Smooth muscle cell (in vitro differentiated cells): ENCODE measurements around the gene RADX. TPM values are rescaled to one million over a fixed set of nuclear protein-coding genes. Genes with fewer than 3 reads are reported as not detected.

Experiments
- DNase-seq: peaks from one replicate; lab custom pipeline; 2025; ENCODE audit not compliant: unreplicated experiment; lab: John Stamatoyannopoulos, UW
- H2AFZ ChIP-seq: fragments of 200-600 bp; sonication (generic); 2 replicates; pipeline ENCODE4 v1.6.0; 2016; ENCODE audit warnings: antibody characterized with exemption, low read depth, mild to moderate bottlenecking
- H3F3A ChIP-seq: fragments of 200-600 bp; sonication (generic); 2 replicates; pipeline ENCODE4 v1.6.0; 2017; ENCODE audit warnings: antibody characterized with exemption, low read depth
- H3K27ac ChIP-seq: fragments of 200-600 bp; sonication (generic); 2 replicates; pipeline ENCODE4 v1.5.1; 2016; ENCODE audit warnings: low read depth, mild to moderate bottlenecking
- H3K27me3 ChIP-seq: fragments of 200-600 bp; sonication (generic); 2 replicates; pipeline ENCODE4 v1.6.1; 2016; ENCODE audit warnings: low read depth, mild to moderate bottlenecking
- H3K36me3 ChIP-seq: fragments of 200-600 bp; sonication (generic); 2 replicates; pipeline ENCODE4 v1.5.1; 2016; ENCODE audit warnings: low read depth
- H3K4me1 ChIP-seq: fragments of 200-600 bp; sonication (generic); 2 replicates; pipeline ENCODE4 v1.5.1; 2016; ENCODE audit warnings: low read depth
- H3K4me2 ChIP-seq: fragments of 200-600 bp; sonication (generic); 2 replicates; pipeline ENCODE4 v1.6.0; 2016; ENCODE audit warnings: mild to moderate bottlenecking
- H3K4me3 ChIP-seq: fragments of 200-600 bp; sonication (generic); 2 replicates; pipeline ENCODE4 v1.5.1; 2016; ENCODE audit warnings: mild to moderate bottlenecking
- H3K79me2 ChIP-seq: fragments of 200-600 bp; sonication (generic); 2 replicates; pipeline ENCODE4 v1.6.0; 2016; ENCODE audit warnings: low read depth, mild to moderate bottlenecking
- H3K9ac ChIP-seq: fragments of 200-600 bp; sonication (generic); 2 replicates; pipeline ENCODE4 v1.6.0; 2016; ENCODE audit warnings: low read depth
- H3K9me3 ChIP-seq: fragments of 200-600 bp; sonication (generic); replicated peaks from 2 replicates; pipeline ENCODE4 v1.5.1; 2016; ENCODE audit warnings: low read depth
- H4K20me1 ChIP-seq: fragments of 200-600 bp; sonication (generic); 2 replicates; pipeline ENCODE4 v1.6.0; 2016; ENCODE audit warnings: low read depth
- WGBS: methylation state at CpG from one replicate; pipeline ENCODE4 v1.1.7; 2016; ENCODE audit warnings: low lambda C conversion rate; 5-methylcytosine and 5-hydroxymethylcytosine counted together
- polyA plus RNA-seq: library from polyadenylated mRNA; unstranded; fragments of >200 nt; fragmentation: Nextera tagmentation; extraction: Ambion mirVana; gene quantifications from 2 replicates; pipeline ENCODE4 v1.2.1, GENCODE V29; 2016
- total RNA-seq: library from RNA; depleted of rRNA; stranded (reverse); fragments of >200 nt; gene quantifications from 2 replicates; pipeline ENCODE4 v1.2.3, GENCODE V29; 2014
- TF ChIP-seq, protein P1 (sequence below): fragments of 200-600 bp; sonication (generic); IDR thresholded peaks from 2 replicates; pipeline ENCODE4 v1.5.1; 2017; ENCODE audit warnings: borderline replicate concordance, mild to moderate bottlenecking, antibody characterized with exemption; ENCODE audit not compliant: insufficient read depth, poor library complexity, severe bottlenecking

The RADX gene
- total and polyA plus RNA-seq, 2 experiments from 2014 or later = 1.3 to 7.2 TPM

GRCh38 chrX:106706466-106706865, 94.7 kb downstream of the RADX start:
- H2AFZ ChIP-seq = no peak overlapping the region
- peaks cover 3% of the 10 kb centered on the region for H3F3A ChIP-seq
- H3K79me2 ChIP-seq = no peaks in the 10 kb centered on the region
- no peaks in the 10 kb centered on the region for H3K4me1 ChIP-seq
- no peaks in the 10 kb centered on the region for H4K20me1 ChIP-seq
- H3K9me3 ChIP-seq = no peaks in the 10 kb centered on the region
- H3K36me3 ChIP-seq = no peaks in the 10 kb centered on the region
- H3K27ac ChIP-seq = no peak overlapping the region
- H3K4me2 ChIP-seq = no peak overlapping the region
- DNase-seq = no peak
- no peaks in the 10 kb centered on the region for H3K27me3 ChIP-seq
- no peak overlapping the region for H3K9ac ChIP-seq
- TF ChIP-seq, protein P1, sequence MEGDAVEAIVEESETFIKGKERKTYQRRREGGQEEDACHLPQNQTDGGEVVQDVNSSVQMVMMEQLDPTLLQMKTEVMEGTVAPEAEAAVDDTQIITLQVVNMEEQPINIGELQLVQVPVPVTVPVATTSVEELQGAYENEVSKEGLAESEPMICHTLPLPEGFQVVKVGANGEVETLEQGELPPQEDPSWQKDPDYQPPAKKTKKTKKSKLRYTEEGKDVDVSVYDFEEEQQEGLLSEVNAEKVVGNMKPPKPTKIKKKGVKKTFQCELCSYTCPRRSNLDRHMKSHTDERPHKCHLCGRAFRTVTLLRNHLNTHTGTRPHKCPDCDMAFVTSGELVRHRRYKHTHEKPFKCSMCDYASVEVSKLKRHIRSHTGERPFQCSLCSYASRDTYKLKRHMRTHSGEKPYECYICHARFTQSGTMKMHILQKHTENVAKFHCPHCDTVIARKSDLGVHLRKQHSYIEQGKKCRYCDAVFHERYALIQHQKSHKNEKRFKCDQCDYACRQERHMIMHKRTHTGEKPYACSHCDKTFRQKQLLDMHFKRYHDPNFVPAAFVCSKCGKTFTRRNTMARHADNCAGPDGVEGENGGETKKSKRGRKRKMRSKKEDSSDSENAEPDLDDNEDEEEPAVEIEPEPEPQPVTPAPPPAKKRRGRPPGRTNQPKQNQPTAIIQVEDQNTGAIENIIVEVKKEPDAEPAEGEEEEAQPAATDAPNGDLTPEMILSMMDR = no peak
- 88% methylated on average over 3 of the region's 3 CpGs for WGBS
- no peak overlapping the region for H3K4me3 ChIP-seq

GRCh38 chrX:106707771-106708454, 96.1 kb downstream of the RADX start:
- H3K9me3 ChIP-seq = no peaks in the 10 kb centered on the region
- H3F3A ChIP-seq = peaks cover 3% of the 10 kb centered on the region
- peak overlapping the region; percentile 68 for H3K9ac ChIP-seq
- no peaks in the 10 kb centered on the region for H3K27me3 ChIP-seq
- no peak overlapping the region for H3K4me3 ChIP-seq
- DNase-seq = no peak
- WGBS = 39% methylated on average over 3 of the region's 3 CpGs
- H3K36me3 ChIP-seq = no peaks in the 10 kb centered on the region
- peak overlapping the region; percentile 96 for H3K27ac ChIP-seq
- no peak overlapping the region for H2AFZ ChIP-seq
- peak overlapping the region; percentile 60 for H3K4me2 ChIP-seq
- no peaks in the 10 kb centered on the region for H4K20me1 ChIP-seq
- H3K79me2 ChIP-seq = no peaks in the 10 kb centered on the region
- TF ChIP-seq, protein P1 = no peak
- H3K4me1 ChIP-seq = no peaks in the 10 kb centered on the region

DNA sequence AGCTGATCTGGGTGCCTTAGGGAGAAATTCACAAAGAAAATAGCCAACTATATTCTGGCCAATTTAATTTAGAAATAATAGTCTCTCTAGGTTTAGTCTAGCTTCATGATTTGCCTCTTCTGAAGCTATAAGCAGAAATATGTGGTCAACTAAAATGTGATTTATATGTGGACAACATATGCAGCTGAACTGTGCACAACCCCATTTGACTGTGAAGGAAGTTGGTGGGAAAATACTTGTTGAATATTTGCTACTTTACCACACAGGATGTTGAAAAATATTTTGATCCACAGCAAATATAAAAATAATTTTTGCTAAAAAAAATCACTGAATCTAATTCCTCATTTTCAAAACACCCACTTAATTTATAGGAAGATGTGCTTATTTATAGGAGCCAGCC, 99.0 kb downstream of the RADX start:
- Histone ChIP-seq H2AFZ (no peak overlapping the region), H3K27me3 (no peaks in the 10 kb centered on the region)

More for the DNA sequence above, 99.0 kb downstream of the RADX start:
- Histone ChIP-seq H4K20me1 (no peaks in the 10 kb centered on the region), H3K4me1 (no peaks in the 10 kb centered on the region), H3K4me2 (no peak overlapping the region), H3F3A (peaks cover 3% of the 10 kb centered on the region), H3K9ac (no peak overlapping the region), H3K4me3 (no peak overlapping the region), H3K79me2 (no peaks in the 10 kb centered on the region), H3K9me3 (no peaks in the 10 kb centered on the region), H3K27ac (no peak overlapping the region), H3K36me3 (no peaks in the 10 kb centered on the region)
- TF ChIP-seq, protein P1 = no peak
- DNase-seq = no peak
